Adipose tissue (tissue), 3 donors: ENCODE data around the gene GMPS. TPM values are rescaled to one million over a fixed set of nuclear protein-coding genes. Genes with fewer than 3 reads are reported as not detected.
A peak's percentile ranks its signal among the peaks of the same experiment; 100 is the strongest.
"Not testable (repeated sequence)": the region's sequence is repeated elsewhere in the genome, so short reads cannot be mapped to it uniquely, and the experiment has no call there.

Experiments
- H3K27ac ChIP-seq: one replicate; pipeline ENCODE4 v1.5.1; 2013; ENCODE audit warnings: low read depth, low read length
- WGBS, 3 donors: extraction: QIAGEN DNeasy Blood & Tissue Kit; methylation state at CpG; one replicate each; pipeline ENCODE4 v1.1.7; 2013; 5-methylcytosine and 5-hydroxymethylcytosine counted together
- polyA plus RNA-seq, 3 donors: library from polyadenylated mRNA; stranded (reverse); fragments of 200-250 nt; gene quantifications; one replicate each; pipeline ENCODE4 v1.2.3, GENCODE V29; 2013
- donor health status: healthy with polysubstance abuse.
- donor health status: Bipolar disorder and iron deficiency.
- donor health status: healthy.

Gene GMPS
- 10 to 100 TPM; 16.4 to 17.6 (median 16.9) TPM for polyA plus RNA-seq

- WGBS, 3 donors, result 0 to 1% (median 1%) methylated on average over 69 to 83 of the region's 83 CpGs
- H3K27ac ChIP-seq, result peak within 1 kb of the TSS; percentile 60
Measured at GRCh38 chr3:155870133-155870944, at the start of gene GMPS. GMPS (plus strand) TSS chr3:155870650; CDS start chr3:155870871, 221 bp downstream.

GRCh38 chr3:155828490-155829098, 41.9 kb upstream of the GMPS start:
- whole genome bisulfite sequencing, 3 donors, result 96 to 98% (median 96%) methylated on average over 13 of the region's 13 CpGs

GRCh38 chr3:155835341-155836071, 34.9 kb upstream of the GMPS start:
- H3K27ac ChIP-seq, result no peak overlapping the region
- WGBS, 3 donors, result 48 to 88% (median 88%) methylated on average over 9 of the region's 9 CpGs

More at GRCh38 chr3:155828490-155829098, 41.9 kb upstream of the GMPS start:
- H3K27ac ChIP-seq, result not testable (repeated sequence)

- WGBS, 3 donors, result 45 to 83% (median 78%) methylated on average over 1 of the region's 1 CpG
Measured at GRCh38 chr3:155843569-155843968, 26.9 kb upstream of the GMPS start.

GRCh38 chr3:155846119-155846518, 24.3 kb upstream of the GMPS start:
- no peak overlapping the region for H3K27ac ChIP-seq
- 53 to 80% (median 80%) methylated on average over 3 of the region's 3 CpGs for WGBS, 3 donors

More at GRCh38 chr3:155843569-155843968, 26.9 kb upstream of the GMPS start:
- H3K27ac ChIP-seq, result no peak overlapping the region

- whole genome bisulfite sequencing, 3 donors, result 62 to 97% (median 96%) methylated on average over 3 of the region's 3 CpGs
- H3K27ac ChIP-seq, result no peak overlapping the region
Measured at GRCh38 chr3:155847993-155848392, 22.5 kb upstream of the GMPS start.

GRCh38 chr3:155849404-155849803, 21.0 kb upstream of the GMPS start:
- WGBS, 3 donors, result 64 to 90% (median 86%) methylated on average over 3 of the region's 3 CpGs
- H3K27ac ChIP-seq, result not testable (repeated sequence)

- no peak overlapping the region for H3K27ac ChIP-seq
- WGBS, 3 donors, result 17 to 19% (median 18%) methylated on average over 2 of the region's 2 CpGs
Measured at GRCh38 chr3:155852341-155852740, 18.1 kb upstream of the GMPS start.

GRCh38 chr3:155853214-155854140, 17.0 kb upstream of the GMPS start:
- H3K27ac ChIP-seq, result no peak overlapping the region
- 1 to 2% (median 1%) methylated on average over 45 of the region's 45 CpGs for WGBS, 3 donors

- H3K27ac ChIP-seq, result no peak within 1 kb of the TSS
- 0 to 1% (median 0%) methylated on average over 50 of the region's 50 CpGs for WGBS, 3 donors
Measured at GRCh38 chr3:155854141-155854940, 16.1 kb upstream of the GMPS start, which contains the start of gene SLC33A1. SLC33A1 (minus strand) TSS chr3:155854427; CDS start chr3:155853997, 430 bp downstream.

GRCh38 chr3:155859859-155860258, 10.6 kb upstream of the GMPS start:
- H3K27ac ChIP-seq, result no peak overlapping the region
- 5 to 10% (median 6%) methylated on average over 2 of the region's 2 CpGs for WGBS, 3 donors

GRCh38 chr3:155860424-155860823, 10.0 kb upstream of the GMPS start:
- 65 to 88% (median 88%) methylated on average over 5 of the region's 5 CpGs for WGBS, 3 donors
- H3K27ac ChIP-seq, result not testable (repeated sequence)

- 75 to 94% (median 87%) methylated on average over 2 of the region's 2 CpGs for WGBS, 3 donors
- no peak overlapping the region for H3K27ac ChIP-seq
Measured at GRCh38 chr3:155861476-155862183, 8.8 kb upstream of the GMPS start.

- WGBS, 3 donors, result 81 to 87% (median 82%) methylated on average over 12 of the region's 12 CpGs
- not testable (repeated sequence) for H3K27ac ChIP-seq
Measured at GRCh38 chr3:155862290-155862982, 8.0 kb upstream of the GMPS start.

GRCh38 chr3:155863072-155863784, 7.2 kb upstream of the GMPS start:
- 78 to 87% (median 82%) methylated on average over 12 of the region's 12 CpGs for WGBS, 3 donors

More at GRCh38 chr3:155863072-155863784, 7.2 kb upstream of the GMPS start:
- no peak overlapping the region for H3K27ac ChIP-seq
